Measurements from ENCODE around the gene VIPR2.

DNA sequence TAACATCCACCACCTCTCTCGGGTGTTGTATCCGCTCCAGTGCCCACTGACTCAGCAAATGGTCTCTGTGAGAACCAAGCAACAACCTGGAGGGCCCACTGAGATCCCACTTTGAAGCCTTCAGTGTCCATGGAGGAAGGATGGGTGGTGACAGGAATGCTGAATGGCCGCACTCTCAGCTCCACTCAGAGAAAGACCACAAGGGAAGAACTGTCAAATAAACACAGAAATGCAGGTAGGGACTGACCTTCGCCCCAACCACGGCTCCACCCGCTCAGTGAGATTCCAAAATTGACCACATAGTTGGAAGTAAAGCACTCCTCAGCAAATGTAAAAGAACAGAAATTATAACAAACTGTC is 65.8 kb downstream of the VIPR2 start:
- TF ChIP-seq CTCF (IDR thresholded peaks at IDR 0.05; ENCODE audit: poor library complexity, severe bottlenecking) (no peak), EP300 (conservative IDR thresholded peaks at IDR 0.05; ENCODE audit: poor library complexity, severe bottlenecking) (no peak), RAD21 (conservative IDR thresholded peaks at IDR 0.05) (no peak)

Data from neural cell (in vitro differentiated cells).